Sciatic nerve (tissue), 2 donors: Measurements from ENCODE around the gene KCNJ12. TPM values are rescaled to one million over a fixed set of nuclear protein-coding genes. Genes with fewer than 3 reads are reported as not detected.
"Not testable (repeated sequence)": the region's sequence is repeated elsewhere in the genome, so short reads cannot be mapped to it uniquely, and the experiment has no call there.

Experiments
- ATAC-seq: fragments of 200-7000 bp; cut with Tn5 transposase; one replicate; pipeline ENCODE4 v1.9.1; 2020; ENCODE audit warnings: mild to moderate bottlenecking, moderate library complexity
- DNase-seq: peaks from one replicate; pipeline ENCODE4 v3.0.0-alpha.2; 2020; ENCODE audit warnings: low spot score
- intact Hi-C: fragments of 100-400 bp; cut with DNase I; formaldehyde crosslinking; loops from one replicate; pipeline ENCODE4 v1.14.2; 2022
- total RNA-seq: library from RNA; stranded (reverse); fragmentation: NEBNext Ultra II Directional; extraction: Animal tissue kit (Norgen Biotek cat#: 25700); gene quantifications from one replicate; pipeline ENCODE4 v1.2.1, GENCODE V29; 2021
- donor health status: DM: no; HTN: no; CAD: no.
- donor health status: DM: no; HTN: no; CAD: no.

Gene KCNJ12
- total RNA-seq, 1 donor from 2014 or later = 1.0 TPM

DNA sequence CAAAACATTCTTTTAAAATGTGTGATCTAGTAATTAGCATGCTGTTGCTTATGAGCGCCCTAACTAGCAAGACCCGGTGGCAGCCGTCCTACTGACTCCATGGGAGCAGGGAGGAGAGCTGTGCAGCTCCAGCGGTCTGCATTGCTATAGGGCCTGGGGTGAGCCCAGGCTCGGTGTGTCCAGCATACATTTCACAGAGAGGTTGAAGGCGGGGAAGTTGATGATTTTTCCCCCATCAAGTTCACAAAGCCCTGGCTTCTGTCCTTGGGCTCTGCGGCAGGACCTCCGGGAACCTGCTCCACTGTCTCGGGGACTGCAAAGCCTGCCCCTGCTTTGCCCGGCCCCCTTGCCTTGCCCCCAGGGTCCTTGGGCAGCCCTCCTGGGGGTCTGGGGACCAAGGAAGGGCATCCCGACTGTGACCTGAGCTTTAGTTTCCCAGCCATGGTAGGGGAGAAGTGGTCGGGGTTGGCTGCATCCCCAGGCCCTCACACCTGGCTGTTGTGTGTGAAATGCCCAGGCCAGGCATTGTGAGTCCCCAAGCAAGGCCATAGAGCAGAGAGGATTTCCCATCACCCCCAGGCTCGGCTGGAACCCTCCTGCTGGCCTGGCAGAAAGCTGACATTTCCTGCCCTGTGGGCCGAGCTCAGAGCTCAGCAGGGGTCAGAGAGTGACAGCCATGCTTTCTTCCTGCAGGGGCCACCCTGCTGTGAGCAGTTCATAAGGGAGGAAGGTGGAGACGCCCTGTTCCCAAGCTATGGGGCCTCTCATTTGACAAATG, 24.8 kb downstream of the KCNJ12 start:
- no peak for ATAC-seq
- intact Hi-C loops = no loop called here
- no peak for DNase-seq

DNA sequence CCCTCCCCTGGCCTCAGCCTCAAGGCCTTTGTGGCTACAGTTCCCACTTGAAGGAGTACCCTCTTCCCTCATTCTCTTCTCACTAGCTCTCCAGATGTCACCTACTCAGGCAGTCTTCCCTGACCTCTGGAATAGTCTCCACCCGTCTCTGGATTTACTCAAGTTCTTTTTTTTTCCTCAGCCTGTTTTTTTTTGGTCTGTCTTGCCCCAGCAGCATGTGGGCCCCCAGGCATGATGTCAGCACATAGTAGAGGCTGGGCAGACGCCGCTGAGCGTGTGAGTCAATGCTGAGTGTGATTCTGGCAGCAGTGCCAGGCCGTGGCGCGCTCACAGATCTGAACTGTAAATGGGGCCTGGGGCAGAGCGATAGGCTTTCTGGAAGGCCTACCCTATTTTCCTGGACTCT, 26.0 kb downstream of the KCNJ12 start:
- peak; percentile 93 for ATAC-seq
- peak; percentile 81 for DNase-seq

DNA sequence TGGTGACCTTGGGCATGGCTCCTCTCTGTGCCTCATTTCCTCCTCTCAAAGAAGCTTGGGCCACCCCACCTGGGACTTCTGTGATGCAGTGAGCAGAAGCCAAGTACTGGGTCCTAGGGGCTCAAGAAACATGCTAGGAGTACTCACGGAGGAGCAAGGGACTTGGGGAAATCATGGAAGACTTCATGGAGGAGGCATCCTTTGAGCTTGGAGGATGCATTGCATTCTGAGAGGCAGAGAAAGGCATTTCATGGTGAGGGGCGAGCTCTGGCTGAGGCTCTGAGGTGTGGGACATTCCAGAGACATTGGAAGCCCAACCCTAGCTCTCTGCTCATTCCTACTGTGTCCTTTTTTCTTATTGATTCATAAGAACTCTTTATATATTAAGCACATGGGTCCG, 26.8 kb downstream of the KCNJ12 start:
- intact Hi-C loops, DNase-seq, ATAC-seq: not testable (repeated sequence)

More for the DNA sequence above, 26.0 kb downstream of the KCNJ12 start:
- intact Hi-C loops = not testable (repeated sequence)

DNA sequence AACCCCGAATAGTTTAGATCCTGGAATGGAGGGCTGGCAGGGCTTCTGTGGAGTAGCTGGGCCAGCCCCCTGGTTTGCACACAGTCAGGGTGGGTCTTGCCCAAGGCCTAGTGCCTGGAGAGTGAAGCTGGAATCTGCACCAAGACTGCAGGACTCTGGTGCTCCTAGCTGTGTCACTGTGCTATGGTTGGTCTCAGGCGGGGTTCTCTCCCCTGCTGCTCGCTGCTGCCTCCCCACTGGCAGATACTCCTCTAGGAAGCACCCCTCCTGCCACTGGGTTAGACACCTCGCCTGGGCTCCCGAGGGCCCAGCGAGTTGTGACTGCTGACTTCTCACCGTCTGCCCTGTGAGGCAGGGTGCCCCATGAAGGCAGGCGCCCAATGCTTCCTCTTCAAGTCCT, 27.9 kb downstream of the KCNJ12 start:
- ATAC-seq, DNase-seq, intact Hi-C loops: not testable (repeated sequence)

DNA sequence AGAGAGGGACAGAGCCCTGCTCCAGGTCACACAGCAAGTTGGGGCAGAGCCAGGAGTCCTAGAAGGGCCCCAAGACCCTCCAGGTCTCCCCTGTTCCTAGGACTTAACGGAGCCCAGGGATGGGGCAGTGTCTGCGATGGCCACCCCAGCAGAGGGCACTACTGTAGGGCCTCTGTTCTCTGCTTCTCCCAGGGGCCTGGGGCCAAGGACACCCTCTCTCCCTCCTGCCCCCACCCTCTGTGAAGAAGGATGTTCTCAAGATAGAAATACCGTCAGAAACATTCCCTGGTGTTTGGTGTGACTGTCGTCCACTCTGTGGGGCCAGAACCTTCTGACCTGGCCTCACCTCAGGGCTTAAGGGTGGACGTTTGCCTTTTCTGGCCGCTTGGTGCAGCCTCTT, 28.4 kb downstream of the KCNJ12 start:
- intact Hi-C loops, DNase-seq, ATAC-seq: not testable (repeated sequence)

DNA sequence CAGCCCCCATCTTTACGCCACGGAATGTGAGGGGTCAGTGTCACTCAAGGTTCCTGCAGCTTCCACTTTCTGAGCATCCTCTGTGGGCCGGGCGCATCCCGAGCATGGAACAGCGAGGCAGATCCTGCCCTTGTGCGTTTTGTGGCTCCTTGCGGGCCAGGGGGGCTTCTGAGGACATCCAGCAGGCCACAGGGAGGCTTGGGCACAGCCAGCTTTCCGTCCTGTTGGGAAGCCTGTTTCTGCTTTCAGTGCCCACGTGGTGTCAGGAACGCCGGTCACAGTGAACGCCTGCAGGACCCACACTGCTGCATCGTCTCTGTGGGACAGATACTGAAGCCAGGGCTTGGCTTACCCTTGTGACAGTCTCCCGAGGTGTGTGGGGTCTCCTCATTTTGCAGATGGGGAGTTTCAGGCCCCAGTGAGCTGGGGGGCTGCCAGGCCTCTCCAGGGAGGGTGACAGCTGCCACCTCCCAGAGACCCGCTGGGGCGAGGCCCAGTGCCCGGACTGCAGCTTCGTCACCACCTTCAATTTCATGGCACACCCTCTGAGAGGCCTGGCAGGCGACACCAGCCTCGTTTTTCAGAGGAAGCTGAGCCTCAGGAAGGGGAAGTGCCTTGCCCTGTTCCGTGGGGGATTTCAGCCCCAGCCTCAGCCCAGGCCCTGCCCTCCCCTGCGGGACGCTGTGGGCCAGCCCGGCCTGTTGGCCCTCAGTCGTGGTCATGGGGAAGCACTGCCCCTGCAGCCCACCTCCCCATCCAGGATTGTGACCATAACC, 29.0 kb downstream of the KCNJ12 start:
- DNase-seq, ATAC-seq, intact Hi-C loops: not testable (repeated sequence)

DNA sequence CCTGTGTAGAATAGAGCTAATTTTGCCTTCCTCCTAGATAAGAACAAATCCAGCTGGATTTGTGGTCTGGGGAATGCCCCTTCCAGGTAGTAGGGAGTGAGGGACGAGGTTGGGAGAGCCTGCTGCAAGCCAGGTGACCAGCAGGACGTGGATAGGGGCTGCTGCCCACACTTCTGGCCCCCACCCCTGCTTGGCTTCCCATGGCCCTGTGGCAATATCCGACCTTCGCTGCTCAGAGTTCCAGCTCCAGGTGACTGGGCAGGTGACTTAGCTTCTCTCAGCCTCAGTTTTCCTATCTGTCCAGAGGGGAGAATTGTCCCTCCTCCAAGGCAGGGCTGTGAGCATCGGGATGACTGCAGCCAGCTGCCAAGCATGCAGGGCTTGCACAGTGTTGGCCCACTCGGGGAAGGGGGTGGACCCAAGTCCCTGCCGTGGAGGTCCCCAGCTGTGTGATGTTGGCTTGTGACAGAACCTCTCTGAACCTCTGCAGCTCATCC, 29.8 kb downstream of the KCNJ12 start:
- ATAC-seq, DNase-seq, intact Hi-C loops: not testable (repeated sequence)

DNA sequence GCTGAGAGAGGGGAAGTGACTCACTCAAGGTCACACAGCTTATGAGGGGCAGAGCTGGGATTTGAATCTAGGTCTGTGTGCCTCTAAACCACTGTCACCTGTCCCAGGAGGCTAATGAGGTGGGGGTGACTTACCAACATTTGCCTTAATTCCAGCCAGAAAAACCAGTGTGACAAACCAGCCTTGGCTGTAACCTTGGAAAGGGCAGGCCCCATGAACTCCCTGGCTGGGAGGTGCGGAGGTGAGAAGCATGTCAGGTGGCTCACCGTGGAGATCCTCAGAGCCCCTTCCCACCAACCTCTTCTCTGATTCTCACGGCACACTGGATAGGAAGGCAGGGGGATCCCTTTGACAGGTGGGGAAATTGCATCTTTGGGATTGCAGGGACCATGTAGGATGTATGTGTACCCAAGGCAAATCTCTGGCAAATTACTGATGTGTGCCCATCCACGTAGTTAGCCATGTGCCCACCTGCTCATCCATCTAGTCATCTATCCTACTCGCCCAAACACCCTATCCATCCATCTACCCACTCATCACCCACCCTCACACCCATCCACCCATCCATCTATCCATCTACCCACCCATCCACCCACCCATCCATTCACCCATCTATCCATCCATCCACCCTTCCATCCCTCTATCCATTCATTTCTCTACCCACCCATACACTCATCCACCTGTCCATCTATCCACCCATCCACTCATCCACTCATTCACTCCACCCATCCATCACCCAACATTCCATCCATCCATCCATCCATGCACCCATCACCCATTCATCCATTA, 30.7 kb downstream of the KCNJ12 start:
- intact Hi-C loops, DNase-seq, ATAC-seq: not testable (repeated sequence)

DNA sequence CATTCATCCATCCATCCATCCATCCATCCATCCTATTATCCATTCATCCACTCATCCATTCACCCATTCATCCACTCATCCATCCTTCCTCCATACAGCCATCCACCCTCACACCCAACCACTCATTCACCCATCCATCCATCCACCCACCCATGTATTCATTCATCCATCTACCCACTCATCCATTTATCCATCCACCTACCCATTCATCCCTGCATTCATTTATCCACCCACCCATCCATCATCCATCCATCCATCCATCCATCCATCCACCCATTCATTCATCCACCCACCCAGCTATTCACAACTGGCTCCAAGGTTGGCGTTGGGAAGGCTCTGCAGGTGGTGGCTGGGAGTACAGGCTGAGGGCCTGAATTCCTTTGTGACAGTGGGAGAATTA, 31.6 kb downstream of the KCNJ12 start:
- DNase-seq, intact Hi-C loops: not testable (repeated sequence)

DNA sequence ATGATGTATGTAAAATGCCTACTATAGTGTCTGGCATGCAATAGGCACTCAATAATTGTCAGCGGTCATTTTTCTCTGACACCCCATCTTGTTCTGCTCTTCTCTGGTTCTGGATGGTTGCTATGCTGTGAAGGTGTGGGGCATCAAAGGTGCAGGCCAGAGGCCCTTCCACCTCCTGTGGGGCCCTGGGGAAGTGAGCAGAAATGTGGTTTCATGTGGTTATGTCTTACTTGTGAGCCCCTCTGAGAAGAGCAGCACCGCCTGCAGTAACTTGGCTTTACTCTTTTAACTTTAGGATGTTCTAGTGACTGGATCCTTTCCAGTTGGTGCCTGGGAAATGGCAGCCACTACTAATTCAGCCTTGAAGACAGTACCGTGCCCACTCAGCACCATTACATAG, 32.1 kb downstream of the KCNJ12 start:
- ATAC-seq, intact Hi-C loops, DNase-seq: not testable (repeated sequence)

More for the DNA sequence above, 31.6 kb downstream of the KCNJ12 start:
- not testable (repeated sequence) for ATAC-seq

DNA sequence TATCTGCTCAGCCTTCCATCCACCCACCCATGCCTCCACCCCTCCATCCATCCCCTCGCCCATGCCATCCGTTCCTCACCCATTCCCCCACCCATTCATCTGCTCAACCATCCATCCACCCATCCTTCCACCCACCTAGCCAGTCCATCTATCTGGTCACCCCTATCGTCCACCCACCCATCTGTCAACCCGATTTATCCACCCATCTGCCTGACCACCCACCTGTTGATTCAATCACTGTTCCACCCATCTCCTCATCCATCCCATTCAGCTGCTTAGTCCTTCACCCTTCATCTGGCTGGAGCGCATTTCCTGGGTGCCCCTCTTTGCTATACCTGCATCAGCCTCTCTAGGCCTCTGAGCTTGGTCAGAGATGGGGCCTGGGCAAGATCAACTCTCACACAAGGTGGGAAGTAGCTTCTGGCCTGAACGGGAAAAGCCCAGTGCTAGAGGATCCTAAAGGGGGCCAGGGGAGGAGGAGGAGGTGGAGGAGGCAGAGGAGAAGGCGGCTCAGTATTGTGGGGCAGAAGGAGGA, 32.7 kb downstream of the KCNJ12 start:
- ATAC-seq, intact Hi-C loops, DNase-seq: not testable (repeated sequence)

DNA sequence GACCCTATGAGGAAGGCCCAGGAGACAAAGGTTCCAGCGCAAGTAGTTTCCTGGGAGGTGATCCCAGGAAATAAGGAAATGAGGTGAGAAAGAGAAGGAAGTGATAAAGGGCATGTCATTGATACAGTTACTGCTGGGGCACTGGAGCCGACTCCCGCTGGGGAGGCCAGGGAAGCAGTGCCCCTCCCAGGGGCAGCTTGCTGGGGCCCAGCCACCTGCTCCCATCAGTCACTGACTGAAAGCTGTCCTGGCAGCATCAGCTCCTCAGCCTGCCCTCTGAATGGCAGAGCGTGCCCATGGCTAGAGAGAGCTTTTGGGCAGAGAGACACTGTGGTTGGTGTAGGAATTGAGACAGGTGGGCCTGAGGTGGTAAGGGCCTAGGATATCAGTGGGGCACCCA, 33.2 kb downstream of the KCNJ12 start:
- intact Hi-C loops, DNase-seq, ATAC-seq: not testable (repeated sequence)

DNA sequence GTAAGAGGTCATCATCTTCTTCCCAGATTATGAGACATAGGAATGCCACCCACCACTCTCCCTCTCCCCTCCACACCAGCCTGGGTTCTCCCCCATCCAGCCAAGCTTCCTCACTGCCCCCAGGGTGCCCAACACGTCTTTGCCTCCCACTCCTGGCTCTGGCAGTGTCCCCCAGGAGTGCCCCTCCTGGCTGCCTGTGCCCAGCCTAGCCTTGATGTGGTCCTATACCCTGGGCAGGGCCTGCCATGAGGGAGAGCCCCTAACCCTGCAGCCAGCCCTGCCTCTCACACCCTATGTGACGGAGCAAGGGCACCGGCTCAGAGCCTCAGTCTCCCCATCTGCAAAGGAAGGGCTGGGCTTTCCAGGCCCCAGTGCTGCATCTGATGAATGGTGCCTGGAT, 33.8 kb downstream of the KCNJ12 start:
- ATAC-seq, intact Hi-C loops, DNase-seq: not testable (repeated sequence)

DNA sequence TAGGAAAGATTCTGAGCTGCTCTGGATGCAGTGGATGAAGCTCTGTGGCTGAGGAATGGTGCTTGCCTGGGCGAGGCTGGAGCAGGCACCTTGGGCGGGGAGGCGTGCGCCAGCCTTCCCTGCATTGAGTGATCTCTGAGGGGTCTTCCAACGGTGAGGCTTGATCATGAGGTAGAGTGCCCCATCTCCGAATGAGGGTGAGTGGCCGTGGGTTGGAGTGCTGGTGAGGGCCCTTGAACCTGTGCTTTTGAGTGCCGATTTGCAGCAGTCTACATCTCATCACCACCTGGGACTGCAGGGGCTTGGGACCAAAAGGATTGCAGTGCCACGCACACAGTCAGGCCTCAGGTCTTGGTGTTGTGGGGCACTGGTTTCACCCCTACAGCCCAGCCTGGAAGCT, 34.2 kb downstream of the KCNJ12 start:
- ATAC-seq, intact Hi-C loops, DNase-seq: not testable (repeated sequence)

DNA sequence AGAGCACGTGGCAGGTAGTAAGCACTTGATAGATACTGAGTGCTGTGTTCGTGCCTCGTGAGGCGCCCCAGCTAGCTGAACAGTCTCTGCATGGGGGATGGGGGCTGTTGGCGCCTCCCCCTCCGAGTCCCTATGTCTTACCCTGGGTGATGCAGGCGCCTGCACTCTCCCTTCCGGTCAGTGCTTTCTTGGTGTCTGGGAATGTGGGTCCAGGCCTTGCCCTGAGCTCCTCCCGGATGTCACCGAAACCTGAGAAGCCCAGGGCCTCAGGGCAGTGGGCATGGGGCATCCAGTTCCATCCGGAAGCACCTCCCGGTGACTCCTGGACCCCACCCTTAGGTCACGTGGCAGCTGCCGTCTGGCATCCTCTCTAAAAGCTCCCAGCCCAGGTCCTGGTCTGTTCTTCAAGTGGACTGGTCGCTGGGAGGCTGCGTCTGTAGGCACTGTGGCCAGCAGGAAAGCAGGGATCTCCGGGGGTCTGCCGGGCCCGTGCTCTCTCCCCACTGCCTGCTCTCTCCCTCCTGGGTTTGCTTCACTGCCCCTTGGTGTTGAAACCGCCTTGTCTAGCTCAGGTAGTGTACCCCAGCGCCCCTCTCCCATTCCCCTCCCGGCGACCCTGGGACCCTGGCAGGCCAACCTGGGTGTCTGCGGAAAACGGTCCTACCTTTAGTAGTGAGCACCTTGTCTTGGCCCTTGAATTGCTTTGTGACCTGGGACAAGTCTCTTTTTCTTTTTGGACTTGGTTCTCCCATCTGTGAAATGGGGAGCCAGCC, 34.9 kb downstream of the KCNJ12 start:
- ATAC-seq, intact Hi-C loops, DNase-seq: not testable (repeated sequence)

DNA sequence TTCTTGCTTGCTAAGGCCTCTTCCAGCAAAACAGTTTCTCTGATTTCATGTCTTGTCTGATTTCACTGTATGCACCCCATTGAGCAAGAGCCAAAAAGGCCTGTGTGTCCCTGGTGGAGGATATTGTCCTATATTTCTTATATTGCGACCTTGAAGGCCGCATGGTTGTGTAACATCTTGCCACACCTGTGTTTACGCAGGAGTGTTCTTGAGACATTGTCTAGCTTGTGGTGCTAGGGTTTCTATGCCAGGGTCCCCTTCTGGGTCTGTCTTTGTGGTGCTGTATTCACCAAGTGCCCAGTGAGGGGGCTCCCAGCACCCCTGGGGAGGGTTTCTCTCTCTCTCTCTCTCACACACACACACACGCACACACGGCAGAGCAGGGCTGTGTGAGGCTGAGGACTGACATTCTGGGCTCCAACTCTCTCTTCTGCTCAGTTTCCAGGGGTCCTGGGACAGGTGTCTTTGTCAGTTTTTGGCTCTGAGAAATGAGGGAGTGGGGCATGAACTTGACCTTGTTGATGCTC, 35.6 kb downstream of the KCNJ12 start:
- DNase-seq, intact Hi-C loops, ATAC-seq: not testable (repeated sequence)

DNA sequence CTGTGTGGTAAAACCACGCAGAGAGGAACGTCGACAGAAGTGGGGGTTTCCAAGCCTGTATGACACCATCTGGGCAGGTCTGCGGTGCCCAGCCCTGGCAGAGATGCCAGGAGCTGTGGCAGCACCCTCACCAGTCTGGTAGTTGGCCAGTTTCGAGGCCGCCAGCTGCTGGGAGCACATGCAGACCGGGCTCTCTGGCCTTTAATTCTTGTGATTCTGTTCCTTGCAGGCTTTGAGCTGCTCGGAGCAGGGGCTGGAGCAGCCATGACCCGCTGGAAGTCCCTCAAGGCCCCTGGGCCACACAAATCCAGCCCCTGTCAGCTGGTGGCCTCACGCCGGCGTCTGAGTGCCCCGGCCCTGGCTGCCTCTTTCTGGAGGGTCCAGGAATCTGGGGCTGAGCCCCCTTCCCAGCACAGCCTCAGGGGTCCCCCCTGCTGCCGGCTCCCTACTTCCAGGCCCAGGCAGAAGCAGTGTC, 36.1 kb downstream of the KCNJ12 start:
- intact Hi-C loops, ATAC-seq, DNase-seq: not testable (repeated sequence)
